SK-N-SH (cell line): ENCODE data around the gene CFDP1. TPM values are rescaled to one million over a fixed set of nuclear protein-coding genes. Genes with fewer than 3 reads are reported as not detected.

Experiments used
- CTCF ChIA-PET: fragments of 300-600, 350-600 bp; formaldehyde crosslinking; extraction: SDS; loops from one replicate; lab custom pipeline; 2021; lab: Yijun Ruan, JAX
- POLR2A ChIA-PET: fragments of 350-600 bp; sonication (Branson Sonifier 250); formaldehyde crosslinking; extraction: SDS; loops from one replicate; lab custom pipeline; 2020; ENCODE audit warnings: antibody characterized with exemption, inconsistent platforms; lab: Yijun Ruan, JAX
- DNase-seq: peaks from one replicate; pipeline ENCODE4 v3.0.0; 2012
- H2AFZ ChIP-seq: fragments of 200-600 bp; sonication (generic); 2 replicates; pipeline ENCODE4 v1.8.1; 2016; ENCODE audit warnings: antibody characterized with exemption, mild to moderate bottlenecking, low read depth
- H3F3A ChIP-seq: fragments of 200-600 bp; sonication (generic); replicated peaks from 2 replicates; pipeline ENCODE3; 2016; ENCODE audit warnings: antibody characterized with exemption, mild to moderate bottlenecking; ENCODE audit not compliant: insufficient read depth
- H3K27ac ChIP-seq, 2 experiments: fragments of 200-500 bp in 1 of 2; fragments of 200-600 bp in 1 of 2; sonication (Bioruptor generic) in 1 of 2; sonication (generic), shearing (Covaris generic) in 1 of 2; 2 replicates each; pipeline versions ENCODE4 v1.5.1 to v1.6.1; 2014 to 2016; ENCODE audit warnings: low read depth in 2 of 2, inconsistent platforms in 1 of 2, low read length in 1 of 2, mild to moderate bottlenecking in 1 of 2, mixed read lengths in 1 of 2
- H3K27me3 ChIP-seq: fragments of 200-600 bp; sonication (generic), shearing (Covaris generic); 2 replicates; pipeline ENCODE4 v1.6.1; 2016; ENCODE audit warnings: mixed run types; ENCODE audit not compliant: insufficient read depth
- H3K36me3 ChIP-seq, 2 experiments: fragments of 200-500 bp in 1 of 2; fragments of 200-600 bp in 1 of 2; sonication (Bioruptor generic) in 1 of 2; sonication (generic) in 1 of 2; replicated peaks in 1 of 2; 2 replicates each; pipeline versions ENCODE3 to v1.5.1; 2014 to 2016; ENCODE audit warnings: low read length in 1 of 2, mild to moderate bottlenecking in 1 of 2; ENCODE audit not compliant: insufficient read depth in 2 of 2, control insufficient read depth in 1 of 2
- H3K4me1 ChIP-seq, 2 experiments: fragments of 200-500 bp in 1 of 2; fragments of 200-600 bp in 1 of 2; sonication (Bioruptor generic) in 1 of 2; sonication (generic), shearing (Covaris generic) in 1 of 2; 2 replicates each; pipeline versions ENCODE4 v1.5.1 to v1.6.1; 2014 to 2016; ENCODE audit warnings: low read depth in 1 of 2, low read length in 1 of 2, mixed run types in 1 of 2; ENCODE audit not compliant: insufficient read depth in 2 of 2, control insufficient read depth in 1 of 2
- H3K4me2 ChIP-seq: fragments of 200-600 bp; sonication (generic), shearing (Covaris generic); 2 replicates; pipeline ENCODE4 v1.6.1; 2017; ENCODE audit warnings: mixed run types
- H3K4me3 ChIP-seq, 2 experiments: fragments of 200-500 bp in 1 of 2; fragments of 200-600 bp in 1 of 2; sonication (Bioruptor generic) in 1 of 2; sonication (generic), shearing (Covaris generic) in 1 of 2; 2 replicates each; pipeline versions ENCODE4 v1.5.1 to v1.8.1; 2014 to 2016; ENCODE audit warnings: low read depth in 2 of 2, inconsistent platforms in 1 of 2, low read length in 1 of 2, mild to moderate bottlenecking in 1 of 2, mixed read lengths in 1 of 2, moderate library complexity in 1 of 2
- H3K79me2 ChIP-seq: fragments of 200-600 bp; sonication (generic); 2 replicates; pipeline ENCODE4 v1.8.1; 2017; ENCODE audit warnings: mild to moderate bottlenecking; ENCODE audit not compliant: insufficient read depth
- H3K9ac ChIP-seq: fragments of 200-600 bp; sonication (generic); 2 replicates; pipeline ENCODE4 v1.6.1; 2017; ENCODE audit warnings: mixed run types
- H3K9me2 ChIP-seq: fragments of 200-600 bp; sonication (generic); 2 replicates; pipeline ENCODE4 v1.6.1; 2017; ENCODE audit warnings: mixed run types
- H3K9me3 ChIP-seq: fragments of 200-600 bp; sonication (generic); 2 replicates; pipeline ENCODE4 v1.6.1; 2017; ENCODE audit warnings: mixed run types, mild to moderate bottlenecking, moderate library complexity
- H4K20me1 ChIP-seq: fragments of 200-600 bp; sonication (generic); 2 replicates; pipeline ENCODE4 v1.6.1; 2017; ENCODE audit warnings: mild to moderate bottlenecking, mixed run types; ENCODE audit not compliant: insufficient read depth
- CHD2 ChIP-seq: fragments of 150-350 bp; IDR thresholded peaks from 2 replicates; pipeline ENCODE4 v1.6.1; 2018; ENCODE audit warnings: low read length; ENCODE audit not compliant: partially characterized antibody
- ELF1 ChIP-seq: IDR thresholded peaks from 2 replicates; pipeline ENCODE4 v1.4.0; 2012
- EP300 ChIP-seq, 2 experiments: IDR thresholded peaks; 2 replicates each; pipeline versions ENCODE4 v1.4.0 to v1.6.1; 2012; ENCODE audit warnings: borderline replicate concordance in 1 of 2, low read depth in 1 of 2, low read length in 1 of 2
- FOSL2 ChIP-seq: IDR thresholded peaks from 2 replicates; pipeline ENCODE4 v1.4.0; 2012; ENCODE audit warnings: low read depth, mild to moderate bottlenecking, moderate library complexity, borderline replicate concordance
- FOXJ3 ChIP-seq: sonication (generic); formaldehyde crosslinking; IDR thresholded peaks from 2 replicates; pipeline ENCODE4 v1.5.1; 2020; ENCODE audit warnings: mild to moderate bottlenecking, missing genetic modification reagents
- GABPA ChIP-seq: IDR thresholded peaks from 2 replicates; pipeline ENCODE4 v1.4.0; 2012; ENCODE audit warnings: low read depth, mild to moderate bottlenecking
- GATA2 ChIP-seq: sonication (generic); formaldehyde crosslinking; IDR thresholded peaks from 2 replicates; pipeline ENCODE4 v1.5.0; 2020; ENCODE audit warnings: mild to moderate bottlenecking, missing genetic modification reagents
- IRF3 ChIP-seq: fragments of 150-350 bp; IDR thresholded peaks from 2 replicates; pipeline ENCODE4 v1.6.1; 2016; ENCODE audit warnings: mild to moderate bottlenecking, low read depth, low read length
- JUND ChIP-seq: IDR thresholded peaks from 2 replicates; pipeline ENCODE4 v1.4.0; 2012
- MEF2A ChIP-seq: IDR thresholded peaks from 2 replicates; pipeline ENCODE4 v1.4.0; 2012; ENCODE audit warnings: low read depth, borderline replicate concordance
- MXI1 ChIP-seq: IDR thresholded peaks from 2 replicates; pipeline ENCODE4 v1.6.1; 2012; ENCODE audit warnings: mild to moderate bottlenecking, low read depth, low read length, improper control_type of control experiment
- PBX3 ChIP-seq: IDR thresholded peaks from 2 replicates; pipeline ENCODE4; 2012
- POLR2AphosphoS5 ChIP-seq: IDR thresholded peaks from 2 replicates; pipeline ENCODE4 v1.6.1; 2012; ENCODE audit warnings: low read depth, low read length
- RCOR1 ChIP-seq: fragments of 150-350 bp; IDR thresholded peaks from 2 replicates; pipeline ENCODE4 v1.6.1; 2017; ENCODE audit warnings: antibody characterized with exemption, low read length
- RFX5 ChIP-seq: IDR thresholded peaks from 2 replicates; pipeline ENCODE4 v1.6.1; 2012; ENCODE audit warnings: mild to moderate bottlenecking, improper control_type of control experiment, low read length
- SMC3 ChIP-seq: IDR thresholded peaks from 2 replicates; pipeline ENCODE4 v1.6.1; 2012; ENCODE audit warnings: low read depth, low read length, improper control_type of control experiment
- TAF1 ChIP-seq: IDR thresholded peaks from 2 replicates; pipeline ENCODE4 v1.6.1; 2012; ENCODE audit warnings: low read depth, mild to moderate bottlenecking, low read length, moderate library complexity, borderline replicate concordance
- TCF12 ChIP-seq: IDR thresholded peaks from 2 replicates; pipeline ENCODE4 v1.4.0; 2012
- TEAD4 ChIP-seq: IDR thresholded peaks from 2 replicates; pipeline ENCODE4 v1.4.0; 2012; ENCODE audit warnings: mild to moderate bottlenecking, borderline replicate concordance; ENCODE audit not compliant: insufficient read depth
- USF2 ChIP-seq: fragments of 150-350 bp; IDR thresholded peaks from 2 replicates; pipeline ENCODE4 v1.6.1; 2017; ENCODE audit warnings: antibody characterized with exemption, low read length, low read depth, borderline replicate concordance
- YY1 ChIP-seq: IDR thresholded peaks from 2 replicates; pipeline ENCODE4 v1.4.0; 2012; ENCODE audit warnings: low read depth, mild to moderate bottlenecking
- WGBS: methylation state at CpG from one replicate; pipeline ENCODE4 v1.1.6; 2017; ENCODE audit warnings: low lambda C conversion rate; 5-methylcytosine and 5-hydroxymethylcytosine counted together
- polyA plus RNA-seq, 3 experiments: library from polyadenylated mRNA; depleted of rRNA; stranded (reverse); fragments of >200 nt; gene quantifications; 2 replicates each; pipeline ENCODE4 v1.2.3, GENCODE V29; 2012

The CFDP1 gene
- polyA plus RNA-seq, 1 of the 3 experiments (the other 2 are of a cell fraction): 46.0 TPM

- H3K36me3 ChIP-seq: peaks cover 8 to 32% of the 10 kb centered on the region in 2 experiments
- no peak overlapping the region for H3K4me2 ChIP-seq
- no peaks in the 10 kb centered on the region for H3K27me3 ChIP-seq
- no peak for DNase-seq
- no peaks in the 10 kb centered on the region for H4K20me1 ChIP-seq
- H3K4me1 ChIP-seq: peaks cover 6 to 13% of the 10 kb centered on the region in 2 experiments; a peak in 3 of 4 replicates
- H3K4me3 ChIP-seq: no peak overlapping the region
- 72% methylated on average over 5 of the region's 5 CpGs for WGBS
- ChIA-PET POLR2A (no interaction called here), CTCF (interaction anchor here (0.9 to 1.9 kb wide), 6 partner anchors 11 to 211 kb away, joined by 3 to 11 read pairs (median 5); partner anchors contain the start of gene CFDP1)
- peaks cover 4% of the 10 kb centered on the region for H3K79me2 ChIP-seq
- no peaks in the 10 kb centered on the region for H3K9me3 ChIP-seq
- no peaks in the 10 kb centered on the region for H3K9me2 ChIP-seq
- no peak overlapping the region for H3K9ac ChIP-seq
- H3K27ac ChIP-seq: no peak overlapping the region
- no peak overlapping the region for H2AFZ ChIP-seq
- TF ChIP-seq GATA2 (CRISPR knock-in tag): no peak
- no peak for TF ChIP-seq MEF2A
- no peak for TF ChIP-seq RFX5
- no peak for TF ChIP-seq TAF1
- TF ChIP-seq USF2: no peak
- TF ChIP-seq MXI1: no peak
- no peak for TF ChIP-seq JUND
- TF ChIP-seq TCF12: no peak
- no peak for TF ChIP-seq ELF1
- no peak for TF ChIP-seq FOSL2
- no peak for TF ChIP-seq POLR2AphosphoS5
- no peak for TF ChIP-seq CHD2
- TF ChIP-seq GABPA: no peak
- TF ChIP-seq SMC3: no peak
- TF ChIP-seq IRF3: no peak
- peaks cover 11% of the 10 kb centered on the region for H3F3A ChIP-seq
Measured at GRCh38 chr16:75445298-75445697, 12.0 kb upstream of the CFDP1 start.

GRCh38 chr16:75443298-75443697 is 10.0 kb upstream of the CFDP1 start:
- Histone ChIP-seq H3K4me1 (peaks cover 6 to 13% of the 10 kb centered on the region in 2 experiments; a peak in 3 of 4 replicates), H3K79me2 (peaks cover 4% of the 10 kb centered on the region), H3K9me2 (no peaks in the 10 kb centered on the region), H3K9me3 (no peaks in the 10 kb centered on the region), H3K9ac (no peak overlapping the region), H3K36me3 (peaks cover 8 to 18% of the 10 kb centered on the region in 2 experiments), H3K27ac (peak overlapping the region; percentile 67 to 76), H3K4me2 (peak overlapping the region; percentile 23; the same call in 1 of the 2 replicates), H2AFZ (0 out of 2 replicates have a peak overlapping the region, but pooled peaks have one; percentile 33), H3F3A (peaks cover 11% of the 10 kb centered on the region), H4K20me1 (no peaks in the 10 kb centered on the region), H3K4me3 (no peak overlapping the region), H3K27me3 (no peaks in the 10 kb centered on the region)
- CTCF ChIA-PET: interaction anchor here (0.7 to 1.4 kb wide), 2 partner anchors 56 to 333 kb away, joined by 3 to 4 read pairs; no protein-coding TSS in a partner anchor
- POLR2A ChIA-PET: no interaction called here
- DNase-seq: peak; percentile 72
- WGBS: 13% methylated on average over 3 of the region's 3 CpGs
- TF ChIP-seq POLR2AphosphoS5 (peak; percentile 34; the same call in 1 of the 2 replicates), TCF12 (peak; percentile 88), TEAD4 (peak; percentile 39; the same call in 1 of the 2 replicates), RCOR1 (peak; percentile 98), GABPA (no peak), MEF2A (no peak), MXI1 (peak; percentile 70), YY1 (0 out of 2 replicates have a peak, but pooled peaks have one; percentile 20), EP300 (IDR thresholded peaks at IDR 0.05; ENCODE audit: borderline replicate concordance in 1 of 2, low read depth in 1 of 2, low read length in 1 of 2) (peak in 1 of 2 experiments; percentile 76; a peak in 1 of 4 replicates), PBX3 (no peak), FOXJ3 (CRISPR knock-in tag) (no peak), CHD2 (peak; percentile 87)
